SK-N-SH treated with all-trans-retinoic acid at 6 μM for 48 hours (cell line): ENCODE measurements around the gene JAKMIP1.
"Not testable (repeated sequence)": the region's sequence is repeated elsewhere in the genome, so short reads cannot be mapped to it uniquely, and the experiment has no call there.

ENCODE experiments used
- ATAC-seq: fragments of 200-7000 bp; cut with Tn5 transposase; 3 replicates; pipeline ENCODE4 v1.9.1; 2020; ENCODE audit warnings: mild to moderate bottlenecking, moderate library complexity
- ARNTL ChIP-seq: fragments of 450-650 bp; formaldehyde crosslinking; IDR thresholded peaks from 2 replicates; pipeline ENCODE4 v1.5.0; 2020; ENCODE audit warnings: low read depth, mild to moderate bottlenecking, moderate library complexity, borderline replicate concordance
- BACH2 ChIP-seq: fragments of 250-450 bp; sonication (Bioruptor Pico); IDR thresholded peaks from 2 replicates; pipeline ENCODE4 v1.9.0; 2021; ENCODE audit warnings: mild to moderate bottlenecking, borderline replicate concordance
- CREB5 ChIP-seq: fragments of 250-450 bp; sonication (Bioruptor Pico); IDR thresholded peaks from 2 replicates; pipeline ENCODE4 v1.5.1; 2020; ENCODE audit warnings: low read depth, mild to moderate bottlenecking, moderate library complexity
- CSDC2 ChIP-seq: fragments of 250-450 bp; sonication (Bioruptor Pico); IDR thresholded peaks from 2 replicates; pipeline ENCODE4 v1.5.0; 2020; ENCODE audit warnings: mild to moderate bottlenecking, moderate library complexity
- CSRNP3 ChIP-seq: fragments of 250-450 bp; sonication (Bioruptor Pico); IDR thresholded peaks from 2 replicates; pipeline ENCODE4 v1.5.1; 2021; ENCODE audit warnings: mild to moderate bottlenecking, moderate library complexity
- GLIS3 ChIP-seq: fragments of 250-450 bp; sonication (Bioruptor Pico); IDR thresholded peaks from 2 replicates; pipeline ENCODE4 v1.5.0; 2020; ENCODE audit warnings: mild to moderate bottlenecking, moderate library complexity
- OSR1 ChIP-seq: fragments of 250-450 bp; sonication (Bioruptor Pico); IDR thresholded peaks from 2 replicates; pipeline ENCODE4 v1.8.0; 2022; ENCODE audit warnings: moderate library complexity, mild to moderate bottlenecking, inconsistent platforms
- POU6F1 ChIP-seq: fragments of 250-450 bp; sonication (Bioruptor Pico); IDR thresholded peaks from 2 replicates; pipeline ENCODE4 v1.8.0; 2021; ENCODE audit warnings: low read depth, mild to moderate bottlenecking, moderate library complexity, borderline replicate concordance
- PPARA ChIP-seq: fragments of 250-450 bp; sonication (Bioruptor Pico); IDR thresholded peaks from 2 replicates; pipeline ENCODE4 v1.5.0; 2020; ENCODE audit warnings: mild to moderate bottlenecking, borderline replicate concordance
- RARB ChIP-seq: fragments of 250-450 bp; sonication (Bioruptor Pico); IDR thresholded peaks from 2 replicates; pipeline ENCODE4 v1.8.0; 2021; ENCODE audit warnings: mild to moderate bottlenecking, moderate library complexity
- SNAI2 ChIP-seq: fragments of 250-450 bp; sonication (Bioruptor Pico); IDR thresholded peaks from 2 replicates; pipeline ENCODE4 v1.5.0; 2020; ENCODE audit warnings: mild to moderate bottlenecking, moderate library complexity
- TCF4 ChIP-seq: fragments of 250-450 bp; sonication (Bioruptor Pico); IDR thresholded peaks from 2 replicates; pipeline ENCODE4 v1.8.0; 2021; ENCODE audit warnings: mild to moderate bottlenecking, moderate library complexity, borderline replicate concordance
- TSHZ2 ChIP-seq: fragments of 250-450 bp; sonication (Bioruptor Pico); IDR thresholded peaks from 2 replicates; pipeline ENCODE4 v1.5.0; 2020; ENCODE audit warnings: mild to moderate bottlenecking, moderate library complexity
- ZC3H10 ChIP-seq: fragments of 250-450 bp; sonication (Bioruptor Pico); IDR thresholded peaks from 2 replicates; pipeline ENCODE4 v1.5.1; 2021; ENCODE audit warnings: mild to moderate bottlenecking, moderate library complexity
- ZFP3 ChIP-seq: fragments of 250-450 bp; sonication (Bioruptor Pico); IDR thresholded peaks from 2 replicates; pipeline ENCODE4 v1.5.0; 2020; ENCODE audit warnings: mild to moderate bottlenecking, moderate library complexity
- ZFP30 ChIP-seq: fragments of 450-650 bp; formaldehyde crosslinking; IDR thresholded peaks from 2 replicates; pipeline ENCODE4 v1.5.0; 2022; ENCODE audit warnings: mild to moderate bottlenecking, moderate library complexity
- ZNF565 ChIP-seq: fragments of 450-650 bp; formaldehyde crosslinking; conservative IDR thresholded peaks from 2 replicates; pipeline ENCODE4 v1.5.0; 2020; ENCODE audit warnings: low read depth, mild to moderate bottlenecking, moderate library complexity
- ZNF70 ChIP-seq: fragments of 450-650 bp; formaldehyde crosslinking; IDR thresholded peaks from 2 replicates; pipeline ENCODE4 v1.5.0; 2020; ENCODE audit warnings: mild to moderate bottlenecking, moderate library complexity
- ZNF8 ChIP-seq: fragments of 450-650 bp; formaldehyde crosslinking; IDR thresholded peaks from 2 replicates; pipeline ENCODE4 v1.5.0; 2020; ENCODE audit warnings: mild to moderate bottlenecking, moderate library complexity

Gene JAKMIP1

GRCh38 chr4:6141554-6141953 is 58.8 kb downstream of the JAKMIP1 start:
- TF ChIP-seq CSDC2 (CRISPR knock-in tag): no peak
- no peak for TF ChIP-seq SNAI2 (CRISPR knock-in tag)
- TF ChIP-seq CREB5 (CRISPR knock-in tag): no peak
- TF ChIP-seq POU6F1: no peak
- TF ChIP-seq PPARA (CRISPR knock-in tag): no peak
- TF ChIP-seq TSHZ2 (CRISPR knock-in tag): no peak
- no peak for TF ChIP-seq ZFP30 (CRISPR knock-in tag)
- no peak for TF ChIP-seq TCF4 (CRISPR knock-in tag)
- no peak for TF ChIP-seq ZNF8
- TF ChIP-seq ZNF565 (CRISPR knock-in tag): no peak
- TF ChIP-seq BACH2 (CRISPR knock-in tag): no peak
- TF ChIP-seq ZNF70 (CRISPR knock-in tag): no peak
- no peak for TF ChIP-seq CSRNP3 (CRISPR knock-in tag)
- TF ChIP-seq RARB (CRISPR knock-in tag): no peak
- TF ChIP-seq OSR1 (CRISPR knock-in tag): no peak
- TF ChIP-seq ZFP3 (CRISPR knock-in tag): no peak
- TF ChIP-seq ZC3H10 (CRISPR knock-in tag): no peak
- ATAC-seq: no peak

GRCh38 chr4:6141021-6141420 is 59.3 kb downstream of the JAKMIP1 start:
- not testable (repeated sequence) for ATAC-seq

GRCh38 chr4:6137747-6138135 is 62.6 kb downstream of the JAKMIP1 start:
- no peak for TF ChIP-seq ZC3H10 (CRISPR knock-in tag)
- no peak for TF ChIP-seq RARB (CRISPR knock-in tag)
- no peak for ATAC-seq

- ATAC-seq: no peak
- no peak for TF ChIP-seq OSR1 (CRISPR knock-in tag)
- no peak for TF ChIP-seq POU6F1
- no peak for TF ChIP-seq ZC3H10 (CRISPR knock-in tag)
- no peak for TF ChIP-seq GLIS3 (CRISPR knock-in tag)
- no peak for TF ChIP-seq TSHZ2 (CRISPR knock-in tag)
- no peak for TF ChIP-seq SNAI2 (CRISPR knock-in tag)
- no peak for TF ChIP-seq CSRNP3 (CRISPR knock-in tag)
- no peak for TF ChIP-seq ZNF565 (CRISPR knock-in tag)
- TF ChIP-seq ZNF8: no peak
- no peak for TF ChIP-seq TCF4 (CRISPR knock-in tag)
- TF ChIP-seq ARNTL (CRISPR knock-in tag): no peak
Measured at GRCh38 chr4:6137027-6137746, 63.2 kb downstream of the JAKMIP1 start.
